GM19240 (cell line): ENCODE data around the gene RNF126.
"Not testable (repeated sequence)": the region's sequence is repeated elsewhere in the genome, so short reads cannot be mapped to it uniquely, and the experiment has no call there.

ENCODE experiments used
- DNase-seq: peaks from one replicate; pipeline ENCODE4 v3.0.0; 2011; ENCODE audit warnings: low spot score; ENCODE audit not compliant: insufficient read length

RNF126 gene

GRCh38 chr19:613732-614567 is 49.1 kb downstream of the RNF126 start:
- no peak for DNase-seq

GRCh38 chr19:612941-613340 is 50.1 kb downstream of the RNF126 start:
- no peak for DNase-seq

- DNase-seq, result no peak
Measured at GRCh38 chr19:611481-611868, 51.5 kb downstream of the RNF126 start.

GRCh38 chr19:610801-611480 is 52.1 kb downstream of the RNF126 start:
- no peak for DNase-seq

- no peak for DNase-seq
Measured at GRCh38 chr19:610071-610800, 52.8 kb downstream of the RNF126 start.

- DNase-seq, result no peak
Measured at GRCh38 chr19:609004-609346, 54.0 kb downstream of the RNF126 start.

- no peak for DNase-seq
Measured at GRCh38 chr19:608155-609003, 54.6 kb downstream of the RNF126 start.

GRCh38 chr19:607301-608154 is 55.5 kb downstream of the RNF126 start:
- DNase-seq, result no peak

GRCh38 chr19:605061-605971 is 57.7 kb downstream of the RNF126 start:
- DNase-seq, result not testable (repeated sequence)

GRCh38 chr19:604355-604754 is 58.7 kb downstream of the RNF126 start:
- DNase-seq, result no peak

- DNase-seq, result not testable (repeated sequence)
Measured at GRCh38 chr19:603779-604178, 59.2 kb downstream of the RNF126 start.

- DNase-seq, result not testable (repeated sequence)
Measured at GRCh38 chr19:603302-603639, 59.7 kb downstream of the RNF126 start.

- no peak for DNase-seq
Measured at GRCh38 chr19:602391-603301, 60.4 kb downstream of the RNF126 start.

GRCh38 chr19:601790-602189 is 61.2 kb downstream of the RNF126 start:
- DNase-seq, result no peak

- DNase-seq, result no peak
Measured at GRCh38 chr19:601310-601709, 61.7 kb downstream of the RNF126 start.
